D341Med (cell line): ENCODE results near the gene SMIM30.
A peak's percentile ranks its signal among the peaks of the same experiment; 100 is the strongest.
"Not testable (repeated sequence)": the region's sequence is repeated elsewhere in the genome, so short reads cannot be mapped to it uniquely, and the experiment has no call there.

ENCODE experiments used
- DNase-seq: peaks from one replicate; pipeline ENCODE4 v3.0.0; 2012; ENCODE audit warnings: low spot score

SMIM30 gene

GRCh38 chr7:113118074-113118959 lies at the start of gene SMIM30:
SMIM30 (minus strand) TSS chr7:113118554; CDS start chr7:113117578, 976 bp downstream.
- peak; percentile 93 for DNase-seq

- DNase-seq, result not testable (repeated sequence)
Observed at GRCh38 chr7:113166176-113166575, 47.8 kb upstream of the SMIM30 start.

- no peak for DNase-seq
Observed at GRCh38 chr7:113161050-113161449, 42.7 kb upstream of the SMIM30 start.

- DNase-seq, result peak; percentile 71
Observed at GRCh38 chr7:113159746-113160339, 41.5 kb upstream of the SMIM30 start.

GRCh38 chr7:113158756-113159155 lies 40.4 kb upstream of the SMIM30 start:
- no peak for DNase-seq

- no peak for DNase-seq
Observed at GRCh38 chr7:113154117-113154516, 35.8 kb upstream of the SMIM30 start.

GRCh38 chr7:113144817-113145216 lies 26.5 kb upstream of the SMIM30 start:
- DNase-seq, result no peak

- DNase-seq, result no peak
Observed at GRCh38 chr7:113143486-113144257, 25.3 kb upstream of the SMIM30 start.

GRCh38 chr7:113142385-113143119 lies 24.2 kb upstream of the SMIM30 start:
- no peak for DNase-seq

- DNase-seq, result no peak
Observed at GRCh38 chr7:113141803-113142202, 23.4 kb upstream of the SMIM30 start.

GRCh38 chr7:113140956-113141355 lies 22.6 kb upstream of the SMIM30 start:
- DNase-seq, result no peak

- DNase-seq, result no peak
Observed at GRCh38 chr7:113137241-113137640, 18.9 kb upstream of the SMIM30 start.

GRCh38 chr7:113134025-113134424 lies 15.7 kb upstream of the SMIM30 start:
- DNase-seq, result no peak

GRCh38 chr7:113131367-113131766 lies 13.0 kb upstream of the SMIM30 start:
- no peak for DNase-seq

- DNase-seq, result no peak
Observed at GRCh38 chr7:113128031-113128430, 9.7 kb upstream of the SMIM30 start.

- no peak for DNase-seq
Observed at GRCh38 chr7:113125728-113126127, 7.4 kb upstream of the SMIM30 start.

- DNase-seq, result no peak
Observed at GRCh38 chr7:113122744-113123143, 4.4 kb upstream of the SMIM30 start.

GRCh38 chr7:113120647-113121046 lies 2.3 kb upstream of the SMIM30 start:
- no peak for DNase-seq

- no peak for DNase-seq
Observed at GRCh38 chr7:113119429-113119828, 1.1 kb upstream of the SMIM30 start.

- DNase-seq, result not testable (repeated sequence)
Observed at GRCh38 chr7:113117374-113117774, 980 bp downstream of the SMIM30 start.

- DNase-seq, result peak; percentile 43
Observed at GRCh38 chr7:113113912-113114311, 4.4 kb downstream of the SMIM30 start.

- no peak for DNase-seq
Observed at GRCh38 chr7:113109718-113110117, 8.6 kb downstream of the SMIM30 start.
